ENCODE measurements around the gene CD22.

Gene CD22

GRCh38 chr19:35288331-35288730 lies 40.7 kb upstream of the CD22 start:
- H4K20me1 ChIP-seq, result no peaks in the 10 kb centered on the region
- no peak overlapping the region for H3K9ac ChIP-seq
- H3K27me3 ChIP-seq, result no peaks in the 10 kb centered on the region
- TF ChIP-seq Cebpa-rat (IDR thresholded peaks at IDR 0.05), result no peak
- H3K27ac ChIP-seq, result no peak overlapping the region
- H3K4me1 ChIP-seq, result peaks cover 55% of the 10 kb centered on the region
- H3K36me3 ChIP-seq, result no peaks in the 10 kb centered on the region
- H3K4me3 ChIP-seq, result no peak overlapping the region
- H3K4me2 ChIP-seq, result peak overlapping the region; percentile 53; the same call in 1 of the 2 replicates
- H3K9me3 ChIP-seq, result no peaks in the 10 kb centered on the region

GRCh38 chr19:35288906-35289305 lies 40.1 kb upstream of the CD22 start:
- no peaks in the 10 kb centered on the region for H3K9me3 ChIP-seq
- no peak overlapping the region for H3K4me3 ChIP-seq
- H3K4me1 ChIP-seq, result peaks cover 61% of the 10 kb centered on the region
- H3K4me2 ChIP-seq, result no peak overlapping the region
- H4K20me1 ChIP-seq, result no peaks in the 10 kb centered on the region
- no peak for TF ChIP-seq Cebpa-rat (IDR thresholded peaks at IDR 0.05)
- H3K27me3 ChIP-seq, result no peaks in the 10 kb centered on the region
- no peak overlapping the region for H3K9ac ChIP-seq
- H3K36me3 ChIP-seq, result no peaks in the 10 kb centered on the region
- no peak overlapping the region for H3K27ac ChIP-seq

GRCh38 chr19:35290381-35291127 lies 38.4 kb upstream of the CD22 start:
- H3K4me2 ChIP-seq, result peak overlapping the region; percentile 77
- H4K20me1 ChIP-seq, result no peaks in the 10 kb centered on the region
- peaks cover 70% of the 10 kb centered on the region for H3K4me1 ChIP-seq
- H3K27me3 ChIP-seq, result no peaks in the 10 kb centered on the region
- no peak for TF ChIP-seq Cebpa-rat (IDR thresholded peaks at IDR 0.05)
- H3K27ac ChIP-seq, result no peak overlapping the region
- H3K9me3 ChIP-seq, result no peaks in the 10 kb centered on the region
- no peak overlapping the region for H3K4me3 ChIP-seq
- no peaks in the 10 kb centered on the region for H3K36me3 ChIP-seq
- no peak overlapping the region for H3K9ac ChIP-seq

GRCh38 chr19:35291259-35291658 lies 37.7 kb upstream of the CD22 start:
- TF ChIP-seq Cebpa-rat (IDR thresholded peaks at IDR 0.05), result no peak
- Histone ChIP-seq H3K4me1 (peaks cover 77% of the 10 kb centered on the region), H3K36me3 (no peaks in the 10 kb centered on the region), H3K4me2 (peak overlapping the region; percentile 77), H3K9ac (no peak overlapping the region), H3K4me3 (no peak overlapping the region), H3K9me3 (no peaks in the 10 kb centered on the region), H3K27ac (no peak overlapping the region), H4K20me1 (no peaks in the 10 kb centered on the region), H3K27me3 (no peaks in the 10 kb centered on the region)

GRCh38 chr19:35291916-35292315 lies 37.1 kb upstream of the CD22 start, which contains the start of gene MAG:
MAG (plus strand) TSS chr19:35292161; CDS start chr19:35295409, 3,248 bp downstream.
- Histone ChIP-seq H3K27ac (no peak within 1 kb of the TSS), H3K9ac (no peak within 1 kb of the TSS), H4K20me1 (no peaks in the 10 kb centered on the region), H3K4me1 (peaks cover 77% of the 10 kb centered on the region), H3K36me3 (no peaks in the 10 kb centered on the region), H3K4me3 (no peak within 1 kb of the TSS), H3K4me2 (peak within 1 kb of the TSS; percentile 77), H3K9me3 (no peaks in the 10 kb centered on the region), H3K27me3 (no peaks in the 10 kb centered on the region)
- no peak for TF ChIP-seq Cebpa-rat (IDR thresholded peaks at IDR 0.05)

GRCh38 chr19:35292421-35293362 lies 36.3 kb upstream of the CD22 start:
- TF ChIP-seq Cebpa-rat (IDR thresholded peaks at IDR 0.05), result no peak
- Histone ChIP-seq H3K4me3 (no peak overlapping the region), H3K27me3 (no peaks in the 10 kb centered on the region), H3K4me2 (peak overlapping the region; percentile 77), H3K4me1 (peaks cover 77% of the 10 kb centered on the region), H3K36me3 (no peaks in the 10 kb centered on the region), H3K27ac (no peak overlapping the region), H3K9me3 (no peaks in the 10 kb centered on the region), H3K9ac (no peak overlapping the region), H4K20me1 (no peaks in the 10 kb centered on the region)

GRCh38 chr19:35293363-35293739 lies 35.6 kb upstream of the CD22 start:
- Histone ChIP-seq H3K27ac (0 out of 2 replicates have a peak overlapping the region, but pooled peaks have one; percentile 13), H3K4me2 (peak overlapping the region; percentile 77), H3K4me1 (peaks cover 77% of the 10 kb centered on the region), H3K4me3 (no peak overlapping the region), H3K9ac (no peak overlapping the region), H3K36me3 (no peaks in the 10 kb centered on the region), H4K20me1 (no peaks in the 10 kb centered on the region), H3K27me3 (no peaks in the 10 kb centered on the region), H3K9me3 (no peaks in the 10 kb centered on the region)
- TF ChIP-seq Cebpa-rat (IDR thresholded peaks at IDR 0.05), result no peak

GRCh38 chr19:35293808-35294207 lies 35.2 kb upstream of the CD22 start:
- TF ChIP-seq Cebpa-rat (IDR thresholded peaks at IDR 0.05), result no peak
- no peak overlapping the region for H3K4me3 ChIP-seq
- no peaks in the 10 kb centered on the region for H3K27me3 ChIP-seq
- no peaks in the 10 kb centered on the region for H3K36me3 ChIP-seq
- H3K4me1 ChIP-seq, result peaks cover 76% of the 10 kb centered on the region
- no peaks in the 10 kb centered on the region for H3K9me3 ChIP-seq
- H3K27ac ChIP-seq, result 0 out of 2 replicates have a peak overlapping the region, but pooled peaks have one; percentile 13
- peak overlapping the region; percentile 77; the same call in 1 of the 2 replicates for H3K4me2 ChIP-seq
- no peak overlapping the region for H3K9ac ChIP-seq
- no peaks in the 10 kb centered on the region for H4K20me1 ChIP-seq

GRCh38 chr19:35294328-35294727 lies 34.7 kb upstream of the CD22 start:
- peaks cover 76% of the 10 kb centered on the region for H3K4me1 ChIP-seq
- no peak overlapping the region for H3K4me3 ChIP-seq
- H3K27ac ChIP-seq, result no peak overlapping the region
- peak overlapping the region; percentile 77; the same call in 1 of the 2 replicates for H3K4me2 ChIP-seq
- H3K9me3 ChIP-seq, result no peaks in the 10 kb centered on the region
- H3K36me3 ChIP-seq, result no peaks in the 10 kb centered on the region
- no peaks in the 10 kb centered on the region for H3K27me3 ChIP-seq
- H4K20me1 ChIP-seq, result no peaks in the 10 kb centered on the region
- TF ChIP-seq Cebpa-rat (IDR thresholded peaks at IDR 0.05), result no peak
- no peak overlapping the region for H3K9ac ChIP-seq
